GM21576 (cell line): Measurements from ENCODE around the gene SLC6A20.

ENCODE experiments used
- ATAC-seq: cut with Tn5 transposase; IDR thresholded peaks from one replicate; pipeline ENCODE4 v1.9.1; 2021; ENCODE audit warnings: mild to moderate bottlenecking, moderate library complexity; ENCODE audit not compliant: unreplicated experiment

Gene SLC6A20

DNA sequence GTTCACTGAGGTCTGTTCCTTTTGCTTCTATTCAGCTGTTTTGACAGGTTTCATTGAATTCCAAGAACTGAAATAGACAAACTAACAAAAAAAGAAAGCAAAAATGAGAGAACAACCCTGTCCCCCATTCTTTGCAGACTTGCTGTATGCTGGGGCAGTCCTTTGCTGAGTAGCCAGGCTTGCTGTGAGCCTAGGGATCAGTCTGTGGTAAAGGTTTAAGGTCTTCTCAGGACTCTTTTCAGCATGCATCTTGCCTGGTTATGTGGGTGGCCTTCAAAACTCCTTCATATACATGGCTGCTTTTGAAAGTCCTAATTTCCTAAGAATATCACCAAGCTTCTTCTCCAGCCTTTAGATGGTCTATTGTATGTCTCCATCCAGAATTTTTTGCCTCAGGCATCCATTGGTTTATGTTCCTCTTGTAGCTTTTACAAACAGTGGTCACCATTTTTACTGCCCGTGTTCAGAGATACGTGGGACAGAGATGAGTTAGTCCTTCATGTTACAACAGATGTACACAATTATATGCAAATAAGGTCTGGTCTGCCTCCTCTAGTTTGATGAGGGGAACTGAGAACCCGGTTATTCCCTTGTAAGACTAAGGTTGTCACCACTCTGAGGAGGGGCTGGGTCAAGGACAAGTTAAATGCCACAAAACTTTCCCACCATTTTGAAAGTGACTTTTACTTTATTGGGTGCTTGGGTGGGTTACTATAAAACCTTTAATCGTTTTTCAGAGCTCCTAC lies 65.8 kb downstream of the SLC6A20 start:
- no peak for ATAC-seq

DNA sequence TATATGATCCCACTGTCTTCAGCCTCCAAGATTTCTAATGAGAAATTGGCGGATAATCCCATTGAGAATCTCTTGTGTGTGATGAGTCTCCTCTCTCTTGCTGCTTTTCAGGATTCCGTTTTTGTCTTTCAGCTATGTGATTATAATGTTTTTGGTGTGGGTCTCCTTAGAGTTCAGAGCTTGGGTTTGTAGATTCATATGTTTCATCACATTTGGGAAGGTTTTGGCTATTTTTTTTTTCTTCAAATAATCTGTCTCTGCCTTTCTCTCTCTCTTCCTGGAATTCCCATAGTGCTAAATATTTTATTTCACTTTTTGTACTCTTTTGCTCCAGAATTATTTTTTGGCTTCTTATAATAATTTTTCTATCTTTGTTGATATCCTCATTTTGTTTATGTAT lies 66.7 kb downstream of the SLC6A20 start:
- ATAC-seq: no peak

DNA sequence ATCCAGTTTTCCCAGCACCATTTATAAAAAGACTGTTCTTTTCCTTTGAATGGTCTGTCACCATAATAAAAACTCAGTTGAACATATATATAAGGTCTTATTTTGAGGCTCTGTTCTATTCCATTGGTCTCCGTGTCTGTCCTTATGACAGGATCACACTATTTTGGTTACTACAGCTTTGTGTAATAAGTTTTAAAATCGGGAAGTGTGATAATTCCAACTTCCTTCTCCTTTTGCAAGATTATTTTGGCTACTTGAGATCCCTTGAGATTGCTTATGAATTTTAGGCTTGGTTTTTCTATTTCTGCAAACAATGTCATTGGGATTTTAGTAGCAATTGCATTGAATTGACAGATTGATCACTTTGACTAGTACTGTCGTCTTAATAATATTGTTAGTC lies 71.4 kb downstream of the SLC6A20 start:
- no peak for ATAC-seq

DNA sequence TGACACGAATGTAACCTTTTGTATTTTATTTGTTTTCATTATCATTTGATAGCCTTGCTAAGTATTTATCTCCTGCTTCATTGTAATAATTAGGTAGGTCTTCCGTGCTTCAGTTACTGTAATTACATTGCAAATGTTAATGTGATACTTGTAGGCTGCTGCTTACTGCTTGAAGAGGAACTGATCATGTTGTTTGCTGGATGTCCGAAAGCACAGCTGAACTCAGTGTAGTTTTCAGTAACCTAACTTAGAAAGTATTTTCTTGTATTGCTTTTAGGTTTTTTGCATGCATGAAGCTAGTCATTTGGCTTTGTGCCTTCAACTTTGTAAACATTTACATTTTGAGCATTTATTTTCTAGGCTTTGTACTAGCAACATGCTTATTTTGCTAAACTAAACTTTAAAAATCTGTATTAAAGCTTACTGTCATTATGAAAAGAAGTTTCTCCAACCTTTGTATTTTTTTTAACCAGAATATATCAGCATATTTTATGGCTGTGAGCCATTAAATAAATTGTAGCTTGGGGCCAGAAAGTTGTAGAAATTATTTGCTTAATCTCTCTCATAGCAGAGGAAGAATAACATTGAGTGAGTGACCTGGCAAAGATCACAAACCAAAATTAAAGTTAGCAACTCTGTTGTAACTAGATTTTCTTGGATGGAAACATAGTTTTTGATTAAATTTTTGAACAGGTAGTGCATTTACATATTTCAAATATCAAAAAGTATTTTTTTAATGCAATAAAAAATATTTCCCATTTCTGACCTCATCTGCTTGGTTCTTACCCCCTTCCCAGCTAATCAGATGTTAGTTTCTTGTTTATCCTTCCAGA lies 76.5 kb downstream of the SLC6A20 start:
- ATAC-seq: no peak

DNA sequence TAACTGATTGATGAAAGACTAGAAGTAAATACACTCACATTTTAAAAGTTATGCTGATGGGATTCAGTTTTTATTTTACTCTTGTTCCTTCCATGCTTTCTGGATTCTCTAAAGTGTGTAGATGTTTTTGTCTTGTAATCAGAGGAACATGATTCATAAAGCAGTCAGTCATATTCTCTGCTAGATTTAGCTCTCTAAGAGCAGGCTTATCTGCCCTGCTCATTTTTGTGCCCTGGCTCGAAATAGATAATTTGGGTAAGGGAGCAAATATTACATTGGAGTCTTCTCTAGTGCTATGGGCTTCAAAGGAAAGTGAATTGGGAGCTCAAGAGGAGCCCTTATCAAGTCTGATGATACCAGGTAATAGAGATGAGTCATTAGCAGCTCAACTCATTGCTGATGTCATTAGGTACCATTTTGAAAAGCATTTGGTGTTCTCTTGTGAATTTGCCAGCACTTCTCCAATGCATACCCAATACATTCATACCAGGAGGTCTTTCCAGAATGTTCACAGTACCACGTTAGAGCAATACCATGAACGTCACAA lies 79.5 kb downstream of the SLC6A20 start:
- ATAC-seq: no peak

DNA sequence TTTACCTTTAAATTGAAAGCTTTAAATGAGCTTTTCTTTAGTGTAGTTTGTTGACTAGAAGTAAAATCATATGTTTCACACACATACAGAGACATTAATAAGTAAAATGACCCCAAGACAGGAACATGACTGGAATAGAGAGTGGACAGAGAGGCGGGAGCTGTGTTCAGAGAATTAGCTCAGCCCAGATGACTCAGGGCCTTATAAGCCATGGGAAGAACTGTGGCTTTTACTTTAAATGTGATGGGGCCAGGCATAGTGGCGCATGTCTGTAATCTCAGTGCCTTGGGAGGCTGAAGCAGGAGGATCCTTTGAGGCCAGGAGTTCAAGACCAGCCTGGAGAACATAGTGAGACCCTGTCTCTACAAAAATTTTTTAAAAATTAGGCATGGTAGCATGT lies 80.4 kb downstream of the SLC6A20 start:
- ATAC-seq: no peak

DNA sequence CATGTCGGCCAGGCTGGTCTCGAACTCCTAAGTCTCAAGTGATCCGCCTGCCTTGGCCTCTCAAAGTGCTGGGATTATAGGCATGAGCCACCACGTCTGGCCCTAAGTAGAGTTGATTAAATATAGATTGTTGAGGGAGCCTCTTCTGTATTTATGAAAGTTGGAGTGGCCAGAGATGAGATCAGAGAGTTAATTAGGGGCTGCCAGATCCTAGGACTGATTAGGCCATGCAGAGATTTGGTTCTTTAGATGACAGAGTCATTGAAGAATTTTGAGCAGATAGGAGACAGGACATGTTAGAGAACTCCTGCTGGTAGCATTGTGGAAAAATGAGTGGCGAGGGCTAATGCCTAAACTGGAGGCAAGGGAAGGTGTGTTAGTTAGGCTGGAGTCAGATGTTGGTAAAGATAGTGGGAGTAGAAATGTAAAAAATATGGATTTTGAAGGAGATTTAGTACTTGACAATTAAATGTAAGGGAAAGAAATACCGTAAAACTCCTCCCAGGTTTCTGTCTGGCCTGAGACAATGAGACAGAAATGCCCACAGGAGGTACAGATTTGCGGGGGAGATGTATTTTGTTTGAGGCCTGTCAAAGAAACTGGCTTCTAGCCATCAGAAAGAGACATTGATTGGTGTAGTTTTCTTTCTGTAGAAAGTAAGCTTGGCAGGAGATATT lies 83.8 kb downstream of the SLC6A20 start:
- ATAC-seq: no peak

DNA sequence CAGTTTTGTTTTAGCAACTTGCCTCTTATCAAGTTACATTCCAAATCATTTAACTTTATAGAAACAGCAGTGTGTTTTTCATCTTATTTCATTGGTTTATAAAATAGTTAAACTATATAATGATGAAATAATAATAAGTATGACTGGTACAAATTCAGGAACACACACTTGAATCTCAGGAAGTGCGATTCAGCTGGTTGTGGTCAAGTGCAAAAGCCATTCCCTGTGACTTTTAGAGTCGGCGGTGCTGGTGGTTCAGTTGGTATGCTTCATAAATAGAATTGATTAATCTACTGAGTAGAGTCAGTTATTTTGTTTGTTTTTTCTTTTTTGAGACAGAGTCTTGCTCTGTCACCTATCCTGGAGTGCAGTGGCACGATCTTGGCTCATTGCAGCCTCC lies 84.4 kb downstream of the SLC6A20 start:
- ATAC-seq: no peak

DNA sequence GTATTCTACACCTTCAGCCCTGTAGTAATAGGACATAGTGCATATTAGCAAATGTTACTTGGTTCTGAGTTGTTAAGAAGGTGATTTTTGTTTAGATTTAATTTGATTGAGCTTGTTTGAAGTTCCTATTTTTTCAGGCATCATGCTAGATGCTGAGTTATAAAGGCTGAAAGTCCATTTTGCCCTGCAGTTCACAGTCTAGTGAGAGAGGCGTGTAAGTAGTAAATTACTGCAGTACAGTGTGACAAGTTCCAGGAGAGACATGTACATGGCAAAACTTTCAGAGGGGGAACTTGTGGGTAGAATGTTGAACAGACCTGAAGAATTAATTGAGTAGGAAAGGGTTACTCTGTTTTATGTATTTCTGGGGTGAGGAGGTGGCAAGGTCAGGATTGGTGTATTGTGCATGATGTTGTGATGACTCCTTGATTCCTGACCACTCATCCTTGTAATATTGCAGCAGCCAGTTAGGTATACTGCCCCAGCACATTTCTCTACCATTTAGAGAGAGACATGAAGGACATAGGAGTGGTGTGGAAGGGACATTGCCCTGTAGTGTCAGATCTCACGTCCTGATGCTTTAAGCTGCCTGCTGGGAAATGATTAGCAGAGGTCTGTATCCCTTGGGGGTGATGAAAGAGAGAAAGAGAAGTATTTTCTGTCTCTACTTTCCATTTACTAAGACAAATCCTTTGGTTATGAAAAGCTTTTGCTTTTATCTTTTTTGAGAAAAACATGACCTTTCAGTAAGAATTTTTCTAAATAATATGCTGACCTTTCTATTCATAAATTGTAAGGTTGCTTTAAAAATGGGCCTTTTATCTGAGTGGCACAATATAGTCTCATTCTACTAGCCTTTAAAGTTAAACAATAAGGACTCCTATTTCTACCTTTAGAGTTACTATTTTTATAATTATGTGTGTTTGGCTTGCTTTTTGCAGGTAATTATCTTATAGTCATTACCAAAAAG lies 90.2 kb downstream of the SLC6A20 start:
- ATAC-seq: no peak
